ENCODE data around the gene LRRC30.
"Not testable (repeated sequence)": the region's sequence is repeated elsewhere in the genome, so short reads cannot be mapped to it uniquely, and the experiment has no call there.

The LRRC30 gene

DNA sequence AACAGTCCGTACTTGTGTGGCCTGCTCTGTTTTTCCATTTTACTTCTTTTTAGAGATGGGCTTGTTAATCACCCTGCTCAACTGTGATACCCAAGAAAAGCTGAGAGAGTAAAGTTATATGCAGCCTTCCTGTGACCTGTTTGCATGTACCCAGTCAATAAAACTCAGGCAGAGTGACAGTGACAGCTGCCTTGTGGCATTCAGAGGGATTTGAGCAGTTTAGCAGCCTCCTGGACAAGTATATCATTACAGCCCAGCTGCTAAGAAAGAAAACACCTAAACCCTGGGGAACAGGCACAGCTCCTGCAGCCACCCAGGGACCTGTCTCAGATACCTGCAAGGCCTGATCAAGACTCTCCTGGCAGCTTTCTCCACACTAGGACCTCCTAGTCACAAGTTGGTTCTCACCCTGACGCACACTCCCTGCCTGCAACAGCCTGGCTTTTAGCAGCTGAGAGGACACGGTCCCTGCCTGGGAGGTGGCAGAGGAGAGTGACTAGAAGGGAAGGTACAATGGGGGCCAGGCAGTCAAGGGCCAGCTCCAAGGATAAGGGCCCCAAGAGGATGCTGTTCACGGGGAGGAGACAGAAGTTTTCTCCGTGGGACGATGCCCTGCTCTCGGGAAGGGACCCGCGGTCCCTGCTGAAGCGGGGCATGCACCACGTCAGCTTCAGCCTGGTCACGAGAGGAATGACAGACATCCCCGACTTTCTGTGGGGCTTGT, at the start of gene LRRC30:
Gene LRRC30 (plus strand): TSS at position 464 of the 724 bp plus-strand sequence. CDS start 50 bp downstream, at position 514.
- DNase-seq: no peak

DNA sequence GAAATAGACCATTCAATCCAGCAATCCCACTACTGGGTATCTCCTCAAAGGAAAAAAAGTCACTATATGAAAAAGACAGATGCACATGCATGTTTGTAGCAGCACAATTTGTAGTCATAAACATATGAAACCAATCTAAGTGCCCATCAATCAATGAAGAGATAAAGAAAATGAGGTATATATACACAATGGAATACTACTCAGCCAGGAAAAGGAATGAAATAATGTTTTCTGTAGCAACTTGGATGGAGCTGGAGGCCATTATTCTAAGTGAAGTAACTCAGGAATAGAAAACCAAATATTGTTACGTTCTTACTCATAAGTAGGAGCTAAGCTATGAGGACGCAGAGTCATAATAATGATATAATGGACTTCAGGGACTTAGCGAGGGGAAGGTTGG, 45.2 kb upstream of the LRRC30 start:
- no peak for DNase-seq

DNA sequence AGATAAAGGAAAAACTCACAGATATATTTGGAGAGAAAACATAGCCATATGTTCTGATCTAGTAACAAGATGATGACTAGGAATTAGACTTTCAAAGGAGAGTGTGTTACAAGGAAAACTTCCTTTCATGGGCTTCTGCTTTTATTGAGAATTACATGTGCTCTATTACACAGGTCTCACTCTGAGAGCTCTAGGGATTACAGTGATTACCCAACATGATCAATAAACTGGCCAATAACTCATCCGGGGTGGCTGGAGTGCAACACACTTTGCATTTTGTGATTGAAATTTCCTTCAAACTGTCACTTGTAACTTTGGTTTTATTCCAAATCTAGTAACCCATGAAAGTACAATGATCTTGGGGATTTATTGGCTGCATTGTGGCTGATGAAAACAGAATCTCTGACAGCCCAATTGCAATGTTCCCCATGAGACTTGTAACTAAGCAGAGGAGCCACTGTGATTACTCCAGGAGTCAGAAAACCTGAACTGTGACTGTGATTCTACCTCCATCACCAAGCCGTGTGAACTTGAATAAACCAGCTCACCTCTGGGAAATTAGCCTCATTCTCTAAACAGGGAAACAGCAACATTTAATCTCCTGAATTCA, 40.2 kb upstream of the LRRC30 start:
- DNase-seq: no peak

DNA sequence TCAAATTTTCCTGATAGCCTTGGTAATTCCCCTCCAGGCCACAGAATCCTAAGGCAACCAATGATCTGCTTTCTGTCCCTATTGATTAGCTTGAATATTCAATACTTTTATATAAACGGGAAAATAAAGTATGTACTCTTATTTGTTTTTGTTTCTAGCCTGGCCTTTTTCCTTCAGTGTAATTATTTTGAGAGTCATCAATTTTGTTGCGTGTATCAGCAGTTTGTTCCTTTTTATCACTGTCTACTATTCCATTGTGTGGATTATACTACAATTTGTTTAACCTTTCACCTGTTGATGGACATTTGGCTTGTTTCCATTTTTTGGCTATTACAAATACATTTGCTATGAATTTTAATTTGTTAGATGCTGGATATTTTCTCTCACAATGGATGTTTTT, 39.2 kb upstream of the LRRC30 start:
- DNase-seq: no peak

DNA sequence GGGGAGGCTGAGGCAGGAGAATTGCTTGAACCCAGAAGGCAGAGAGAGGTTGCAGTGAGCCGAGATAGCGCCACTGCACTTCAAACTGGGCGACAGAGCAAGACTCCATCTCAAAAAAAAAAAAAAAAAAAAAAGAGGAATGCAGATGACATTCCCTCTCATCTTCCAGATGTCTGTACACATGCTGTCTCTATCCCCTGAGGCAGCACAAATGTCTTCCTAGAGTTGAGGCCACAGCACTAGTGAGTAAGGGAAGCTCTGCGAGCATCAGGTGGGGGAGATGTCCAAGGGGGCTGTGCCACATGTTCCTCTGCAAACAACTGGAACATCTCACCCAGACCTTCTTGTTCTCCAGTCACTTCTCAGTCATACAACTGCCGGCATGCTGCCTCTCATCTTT, 35.6 kb upstream of the LRRC30 start:
- DNase-seq: no peak

DNA sequence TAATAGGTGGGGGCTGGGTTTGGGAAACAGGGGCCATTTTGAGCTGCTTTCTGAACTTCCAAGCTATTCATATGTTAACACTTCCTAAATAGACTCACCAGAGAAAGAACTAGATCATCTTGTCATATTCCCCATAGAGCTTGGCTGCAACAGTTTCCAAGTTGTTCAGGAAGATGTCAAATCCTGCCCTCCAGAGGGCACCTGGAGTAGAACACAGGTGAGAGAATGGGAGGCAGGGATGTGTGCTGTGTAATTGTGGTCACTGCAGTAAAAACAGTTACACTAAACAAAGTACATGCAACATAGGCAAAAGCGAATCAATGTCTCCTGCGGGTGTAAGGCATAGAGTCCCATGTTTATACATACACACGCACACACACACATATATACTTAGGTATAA, 34.5 kb upstream of the LRRC30 start:
- DNase-seq: no peak

DNA sequence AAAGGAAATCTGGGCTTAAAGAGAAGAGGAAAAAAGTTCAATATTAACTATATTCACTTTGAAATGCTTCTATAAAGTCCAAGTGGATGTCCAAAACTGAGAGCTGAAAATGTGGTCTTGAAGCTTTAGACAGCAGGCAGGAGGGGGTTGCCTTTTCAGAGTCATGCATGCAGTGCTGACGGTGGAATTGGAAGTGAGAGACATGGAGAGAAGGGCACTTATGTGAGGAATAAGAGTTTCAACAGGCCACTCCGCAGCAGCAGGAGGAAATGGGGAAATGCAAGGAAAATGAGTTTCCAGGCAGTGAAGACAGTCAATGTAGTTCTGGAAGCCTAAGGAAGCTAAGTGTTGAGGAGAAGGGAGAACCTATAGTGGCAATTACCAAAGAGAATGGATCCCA, 33.0 kb upstream of the LRRC30 start:
- no peak for DNase-seq

DNA sequence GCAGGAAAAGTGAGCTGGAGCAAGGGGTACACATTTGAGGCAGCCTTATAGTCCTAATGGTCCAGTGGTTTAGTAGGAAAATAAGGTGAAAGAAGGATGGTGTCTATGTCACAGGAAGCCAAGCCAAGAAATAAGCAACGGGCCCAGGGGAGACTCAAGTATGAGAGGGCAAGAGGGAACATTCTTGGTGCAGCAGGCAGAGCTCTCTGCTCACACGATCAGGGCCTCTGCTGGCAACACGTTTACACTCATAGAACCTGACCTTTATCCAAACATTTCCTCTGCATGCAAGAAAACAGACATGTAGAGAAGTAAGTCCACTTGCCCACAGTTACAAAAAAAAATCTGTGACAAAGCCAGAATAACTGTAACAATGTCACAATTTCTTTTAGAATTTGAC, 32.6 kb upstream of the LRRC30 start:
- DNase-seq: no peak

DNA sequence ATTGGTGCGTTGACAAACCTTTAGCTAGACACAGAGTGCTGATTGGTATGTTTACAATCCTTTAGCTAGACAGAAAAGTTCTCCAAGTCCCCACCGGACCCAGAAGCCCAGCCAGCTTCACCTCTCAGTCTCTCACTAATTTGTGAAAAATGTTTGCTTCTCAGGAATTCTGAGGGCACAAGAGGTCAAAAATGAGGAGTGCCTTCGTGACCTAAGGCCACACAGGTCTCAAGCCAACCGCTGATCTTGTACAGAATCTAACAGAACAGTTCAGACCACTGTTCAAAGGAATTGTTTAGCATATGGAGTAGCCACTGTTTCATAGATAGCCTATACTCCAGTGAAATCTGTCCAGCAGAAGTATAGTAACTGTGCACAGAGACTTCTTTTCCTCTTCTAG, 29.8 kb upstream of the LRRC30 start:
- no peak for DNase-seq

DNA sequence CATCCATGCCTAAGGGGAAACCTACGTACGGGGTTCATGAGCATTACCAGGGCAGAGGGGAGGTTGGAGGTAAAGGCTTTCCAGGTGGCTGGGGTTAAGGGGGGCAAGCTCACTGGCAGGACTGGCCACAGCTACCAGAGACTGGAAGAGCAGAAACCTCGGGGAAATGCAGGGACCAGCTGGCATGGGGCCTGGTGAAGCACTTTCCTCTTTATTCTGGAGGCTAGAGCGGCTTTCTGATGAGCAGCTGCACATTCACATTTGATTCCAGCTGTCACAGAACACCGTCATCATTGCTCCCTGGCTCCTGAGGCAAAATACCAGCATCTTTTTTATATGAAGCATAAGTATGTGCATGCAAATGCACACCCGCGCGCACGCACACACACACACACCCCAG, 28.7 kb upstream of the LRRC30 start:
- no peak for DNase-seq

DNA sequence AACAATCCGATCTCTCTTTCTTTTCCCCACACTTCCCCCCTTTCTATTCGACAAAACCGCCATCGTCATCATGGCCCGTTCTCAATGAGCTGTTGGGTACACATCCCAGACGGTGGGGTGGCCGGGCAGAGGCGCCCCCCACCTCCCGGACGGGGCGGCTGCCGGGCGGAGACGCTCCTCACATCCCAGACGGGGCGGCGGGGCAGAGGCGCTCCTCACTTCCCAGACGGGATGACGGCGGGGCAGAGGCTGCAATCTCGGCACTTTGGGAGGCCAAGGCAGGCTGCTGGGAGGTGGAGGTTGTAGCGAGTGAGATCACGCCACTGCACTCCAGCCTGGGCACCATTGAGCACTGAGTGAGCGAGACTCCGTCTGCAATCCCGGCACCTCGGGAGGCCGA, 27.3 kb upstream of the LRRC30 start:
- not testable (repeated sequence) for DNase-seq

DNA sequence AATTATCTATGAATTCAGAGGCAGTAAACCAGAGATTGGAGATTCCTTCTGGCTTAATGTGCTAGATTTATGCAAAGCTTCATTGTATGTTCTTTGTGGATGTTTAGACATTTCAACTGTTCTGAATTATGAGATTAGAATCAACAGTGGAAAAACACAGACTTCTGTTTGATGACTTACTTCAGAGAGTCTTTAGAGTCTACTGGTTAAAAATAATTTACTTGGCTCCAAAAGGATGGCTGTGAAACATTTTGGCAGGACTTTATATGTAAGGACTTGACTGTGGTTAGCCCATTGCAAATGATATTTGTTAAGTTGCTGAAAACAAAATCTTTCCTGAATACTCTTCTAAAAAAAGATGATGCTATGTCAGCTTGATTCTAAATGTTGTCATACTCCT, 25.5 kb upstream of the LRRC30 start:
- no peak for DNase-seq

DNA sequence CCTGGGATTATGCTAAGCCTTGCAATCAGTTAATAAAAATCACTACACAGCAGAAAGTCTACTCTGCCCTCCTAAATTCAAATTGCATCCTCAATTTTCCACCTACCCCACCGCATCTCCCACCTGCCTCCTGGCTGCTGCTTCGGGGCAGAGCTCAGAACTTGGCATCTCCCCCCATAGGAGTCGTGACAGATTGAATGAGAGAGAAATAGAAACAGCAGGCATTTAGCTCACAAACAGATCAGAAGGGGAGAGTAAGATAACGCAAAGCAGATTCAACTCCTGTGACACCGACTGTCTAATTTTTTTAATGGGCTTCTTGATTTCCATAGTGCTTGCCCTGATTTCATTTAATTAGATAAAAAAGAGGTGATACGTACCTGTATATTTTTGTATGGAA, 24.7 kb upstream of the LRRC30 start:
- no peak for DNase-seq

DNA sequence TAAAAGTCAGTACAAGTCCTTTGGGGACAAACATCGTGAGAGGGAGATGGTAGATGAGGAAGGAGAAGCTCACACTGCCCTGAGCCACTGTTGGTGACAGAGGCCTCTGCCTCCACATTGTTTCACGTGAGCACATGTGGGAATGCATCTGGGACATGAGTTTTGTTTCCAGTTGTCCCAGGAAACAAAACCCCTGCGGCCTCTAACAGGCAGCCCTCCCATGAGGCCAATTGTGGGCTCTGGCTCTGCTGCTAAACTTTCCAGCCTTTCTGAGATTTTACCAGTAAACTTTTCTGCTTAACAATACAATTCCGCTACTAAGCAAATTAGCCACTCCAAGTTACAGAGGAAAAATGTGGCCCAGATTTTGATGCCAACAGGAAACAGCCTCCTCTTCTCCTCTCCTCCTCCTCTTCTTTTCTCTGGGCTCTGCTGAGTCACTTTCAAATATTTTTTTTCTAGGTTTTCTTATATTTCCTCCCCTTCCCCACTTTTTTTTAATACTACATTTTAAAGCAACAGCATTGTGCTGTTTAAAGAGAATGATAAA, 23.4 kb upstream of the LRRC30 start:
- no peak for DNase-seq

DNA sequence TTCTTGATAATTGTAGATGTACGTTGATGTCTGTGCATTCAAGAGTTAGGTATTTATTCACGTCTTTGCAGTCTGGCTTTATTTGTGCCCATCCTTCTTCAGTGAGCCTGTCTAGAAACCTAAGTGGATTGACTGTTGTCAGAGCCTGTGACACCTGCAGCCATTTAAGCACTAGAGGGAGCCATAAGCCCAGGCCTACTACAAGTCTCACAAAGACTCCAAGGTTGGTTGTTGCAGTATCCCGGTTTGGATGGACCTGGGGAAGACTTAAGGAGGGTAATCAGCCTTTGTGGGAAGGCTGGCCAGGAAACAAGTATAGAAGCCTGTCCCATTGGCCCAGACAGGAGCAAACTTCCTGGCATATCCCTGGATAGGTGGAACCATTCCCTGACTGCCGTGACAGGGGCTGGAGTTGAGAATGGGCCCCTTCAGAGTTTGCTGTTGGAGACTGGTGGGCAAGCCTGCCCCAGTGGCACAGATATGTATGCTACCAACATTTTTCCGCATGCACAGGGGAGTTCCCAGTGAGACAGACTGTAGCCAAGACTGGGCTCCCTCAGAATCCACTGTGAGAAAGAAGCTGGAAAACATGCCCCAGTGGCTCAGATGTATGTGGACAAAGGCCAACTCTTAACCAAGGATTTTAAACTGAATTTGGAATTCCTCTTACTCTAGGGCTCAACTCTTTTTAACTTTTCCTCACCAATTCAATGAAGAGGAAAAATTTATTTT, 9.3 kb upstream of the LRRC30 start:
- peak; percentile 40 for DNase-seq

DNA sequence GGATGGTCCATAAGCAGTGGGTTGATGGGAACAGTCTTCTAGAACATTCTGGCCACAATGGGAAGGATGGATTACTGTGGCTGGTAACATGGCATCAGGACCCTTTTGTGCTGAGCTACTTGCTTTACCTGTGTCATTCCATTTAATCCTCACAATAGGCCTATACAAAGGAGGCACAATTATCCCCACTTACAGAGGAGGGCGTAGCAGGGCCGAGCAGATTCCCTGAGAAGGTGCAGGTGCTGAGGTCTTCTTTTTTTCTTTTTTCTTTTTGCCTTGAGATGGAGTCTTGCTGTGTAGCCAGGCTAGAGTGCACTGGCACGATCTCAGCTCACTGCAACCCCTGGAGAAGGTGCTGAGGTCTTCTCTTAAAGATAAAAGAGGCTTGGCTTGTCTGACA, 6.7 kb upstream of the LRRC30 start:
- no peak for DNase-seq

DNA sequence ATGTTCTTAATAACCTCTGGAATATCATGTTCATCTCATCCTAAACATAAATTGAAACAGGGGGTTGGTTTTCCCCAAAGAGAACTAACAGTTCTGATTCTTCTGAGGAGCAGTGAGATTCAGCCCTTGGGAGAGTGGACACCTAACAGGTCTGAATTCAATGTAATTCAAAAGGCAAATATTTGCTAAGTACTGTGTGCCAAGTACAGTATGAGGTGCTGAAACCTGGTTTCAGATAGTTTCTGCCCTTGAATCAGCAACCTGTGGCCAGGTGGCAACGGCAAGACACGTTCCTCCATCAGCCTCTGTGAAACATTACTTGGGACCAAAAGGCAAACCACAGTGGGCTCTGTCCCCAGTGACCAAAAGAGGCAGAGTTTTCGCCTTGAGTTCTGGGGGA, 1.3 kb downstream of the LRRC30 start:
- no peak for DNase-seq

DNA sequence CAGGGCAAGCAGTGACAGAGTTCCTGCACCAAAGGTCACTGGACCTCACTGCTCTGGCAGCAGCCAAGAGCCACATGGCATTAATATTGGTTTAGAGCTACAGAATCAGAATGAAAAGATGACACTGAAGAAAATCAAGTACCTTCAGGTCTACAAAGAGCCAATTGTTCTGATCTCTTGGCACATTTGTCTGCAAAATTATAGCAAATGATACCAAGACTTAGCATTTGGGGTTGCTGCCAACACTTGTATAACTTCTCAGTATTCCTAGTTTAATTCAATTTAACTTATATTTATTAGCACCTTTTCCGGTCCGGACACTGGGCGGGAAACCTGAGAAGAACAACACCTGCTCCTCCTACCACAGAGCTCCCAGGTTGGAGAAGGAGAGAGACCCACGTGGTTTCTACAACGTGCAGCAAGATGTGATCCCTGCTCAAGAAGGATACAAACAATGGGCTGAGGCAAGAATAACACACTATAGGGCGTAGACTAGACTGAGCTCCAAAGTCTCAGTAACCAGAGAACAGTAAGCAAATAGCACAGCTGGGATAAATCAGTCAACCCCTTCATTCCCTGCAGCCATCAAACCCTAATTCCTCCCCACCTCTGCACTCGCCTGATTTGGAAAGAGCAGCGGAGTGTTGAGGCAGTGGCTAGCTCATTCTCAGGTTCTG, 2.4 kb downstream of the LRRC30 start:
- DNase-seq: no peak

DNA sequence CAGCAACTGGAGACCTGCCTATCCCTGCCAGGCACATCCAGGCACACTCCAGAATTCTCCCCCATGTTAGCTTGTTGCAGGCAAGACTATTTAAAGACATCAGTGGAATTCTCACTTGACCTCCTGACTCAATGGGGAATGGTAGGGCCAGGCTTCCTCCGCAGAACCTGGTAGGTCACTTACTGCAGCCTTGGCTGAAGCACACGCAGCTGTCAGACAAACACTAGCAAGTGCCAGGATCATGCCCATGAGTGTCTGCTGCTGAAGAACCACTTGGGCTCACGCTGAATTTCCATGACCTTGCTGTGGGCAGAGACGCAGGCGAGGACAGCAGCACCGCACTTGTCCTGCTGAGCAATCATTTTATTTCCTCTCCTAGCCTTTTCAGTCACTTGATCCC, 3.2 kb downstream of the LRRC30 start:
- peak; percentile 6 for DNase-seq

DNA sequence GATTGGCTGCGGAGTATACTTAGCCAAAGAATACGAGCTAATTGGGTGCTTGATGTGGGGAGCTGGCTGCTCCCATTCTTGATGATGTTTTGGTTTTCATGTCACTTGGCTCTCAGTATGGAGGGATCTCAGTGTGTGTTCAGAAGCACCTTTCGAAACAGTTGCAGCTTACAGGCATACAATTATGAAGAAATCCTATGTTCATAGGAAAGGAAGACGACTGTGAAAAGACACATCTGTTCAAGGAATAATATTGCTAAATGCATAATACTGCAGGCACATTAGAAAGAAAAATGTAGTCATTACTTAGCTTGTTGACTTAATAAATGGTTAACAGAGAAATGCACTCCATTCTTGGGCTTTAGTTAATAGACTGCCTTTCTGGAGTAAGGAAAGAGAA, 4.1 kb downstream of the LRRC30 start:
- DNase-seq: no peak

DNA sequence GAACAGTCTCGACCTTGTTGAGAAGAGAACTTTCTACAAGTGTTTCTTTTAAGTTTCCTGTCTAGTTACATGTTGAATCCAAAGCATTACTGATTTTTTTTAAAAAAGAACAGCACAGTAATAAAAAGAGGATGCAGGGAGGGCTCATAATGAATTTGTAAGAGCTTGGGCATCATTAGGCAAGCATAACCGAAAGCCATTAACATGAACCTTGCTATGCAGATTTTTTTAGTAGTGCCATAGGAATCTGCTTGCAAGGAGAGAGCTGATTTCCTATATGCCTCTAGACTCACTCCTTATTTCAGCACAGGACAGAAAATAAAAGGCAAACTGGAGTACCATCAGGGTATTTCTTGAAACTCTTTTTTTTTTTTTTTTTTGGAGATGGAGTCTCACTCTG, 5.2 kb downstream of the LRRC30 start:
- no peak for DNase-seq

DNA sequence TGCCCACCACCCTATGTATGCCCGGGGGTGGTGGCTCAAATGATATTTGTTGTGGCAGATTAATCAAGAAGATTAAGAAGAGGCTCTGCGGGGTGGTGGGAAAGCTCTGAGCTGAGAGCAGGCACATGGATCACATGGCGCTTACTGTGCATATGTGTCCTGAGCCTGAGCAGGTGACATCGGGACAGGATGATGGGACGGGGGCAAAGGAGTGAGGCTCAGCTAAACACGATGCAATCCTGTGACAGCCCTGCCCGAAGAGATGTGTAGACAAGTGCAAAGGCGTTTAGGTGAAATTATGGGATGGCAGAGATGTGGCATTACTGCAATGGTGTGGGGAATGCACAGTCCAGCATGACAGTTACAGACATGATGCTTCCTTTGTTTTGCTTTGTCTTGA, 6.0 kb downstream of the LRRC30 start:
- no peak for DNase-seq

DNA sequence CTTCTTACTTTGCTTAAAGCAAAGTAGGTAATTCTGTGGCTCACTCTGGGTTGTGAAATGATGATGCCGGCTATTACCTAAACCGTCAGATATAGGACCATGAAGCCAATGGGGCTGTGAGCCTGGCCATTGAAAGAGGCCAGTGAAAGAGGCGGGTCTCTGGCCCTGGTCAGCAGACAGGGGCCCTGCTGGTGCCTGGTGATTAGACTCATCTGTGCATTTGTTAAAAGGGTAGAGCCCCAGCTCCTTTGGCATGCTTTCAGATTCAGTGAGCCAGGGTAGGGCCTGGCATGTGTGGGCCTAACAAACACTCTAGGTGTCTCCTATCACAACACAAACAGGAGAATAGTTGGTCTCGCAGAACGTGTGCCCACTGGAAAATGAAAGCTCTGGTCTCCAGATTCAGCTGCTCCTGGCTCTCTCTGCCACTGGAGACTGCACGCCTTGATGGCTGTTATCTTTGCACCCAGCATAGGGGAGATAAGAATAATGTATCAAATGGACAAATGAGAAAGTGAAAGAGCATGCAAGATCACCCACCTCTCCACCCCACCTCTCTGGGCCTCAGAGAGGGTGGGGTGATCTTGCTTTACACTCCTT, 6.9 kb downstream of the LRRC30 start:
- no peak for DNase-seq
